OCI-LY1 (cell line): ENCODE data around the gene COL11A1.

Source experiments
- CTCF ChIP-seq: fragments of 200-600 bp; sonication (generic), shearing (Covaris generic); IDR thresholded peaks from 2 replicates; pipeline ENCODE4 v1.5.1; 2017; ENCODE audit warnings: mild to moderate bottlenecking, antibody characterized with exemption, low read length, moderate library complexity, mixed read lengths
- EZH2 ChIP-seq: fragments of 200-600 bp; sonication (generic), shearing (Covaris generic); IDR thresholded peaks from 2 replicates; pipeline ENCODE4 v1.8.0; 2017; ENCODE audit warnings: borderline replicate concordance, mixed run types, mild to moderate bottlenecking, antibody characterized with exemption, low read length, moderate library complexity, mixed read lengths

DNA sequence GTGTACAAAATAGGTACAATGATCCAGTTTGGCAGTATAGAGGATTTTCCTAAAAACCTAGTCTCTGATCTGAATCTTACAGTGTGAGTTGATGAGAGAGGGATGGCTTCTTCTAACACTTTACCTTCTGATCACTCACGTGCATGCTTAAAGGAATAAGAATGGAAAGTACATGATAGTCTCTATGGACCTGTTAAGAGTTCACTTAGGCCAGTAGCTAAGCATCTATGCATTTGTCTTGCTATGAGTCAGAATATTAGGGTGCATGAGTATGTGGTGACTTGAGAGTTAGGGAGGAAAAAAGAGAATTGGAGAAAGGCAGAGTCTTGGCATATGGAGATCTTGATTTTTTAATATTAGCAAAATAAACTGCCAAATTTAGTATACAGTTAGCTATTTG is 206.3 kb downstream of the COL11A1 start:
- TF ChIP-seq CTCF, result no peak
- no peak for TF ChIP-seq EZH2
